K562 (cell line): ENCODE measurements around the gene MT1HL1. TPM values are rescaled to one million over a fixed set of nuclear protein-coding genes. Genes with fewer than 3 reads are reported as not detected.

Source experiments
- GTF3C2 ChIP-seq: IDR thresholded peaks from 3 replicates; pipeline ENCODE4 v1.6.1; 2011; ENCODE audit warnings: borderline replicate concordance, mild to moderate bottlenecking, moderate library complexity; ENCODE audit not compliant: insufficient read length; ENCODE audit errors: extremely low read depth
- IRF2 ChIP-seq: sonication (generic); formaldehyde crosslinking; IDR thresholded peaks from 2 replicates; pipeline ENCODE4 v1.8.1; 2022; ENCODE audit warnings: mild to moderate bottlenecking, missing genetic modification reagents
- RREB1 ChIP-seq: fragments of 250-450 bp; sonication (Bioruptor Pico); IDR thresholded peaks from 2 replicates; pipeline ENCODE4 v1.4.0; 2020
- polyA plus RNA-seq, 8 experiments: library from polyadenylated mRNA; depleted of rRNA in 4 of 8; stranded (reverse) in 5 of 8; unstranded in 3 of 8; fragments of >200 nt; fragmentation: Nextera tagmentation in 2 of 8; fragmentation: Illumina TruSeq in 1 of 8; extraction: Ambion mirVana in 2 of 8; extraction: Trizol in 1 of 8; gene quantifications; 2 replicates each; pipeline versions ENCODE4 v1.2.1 to v1.2.3, GENCODE V29; 2011 to 2014; ENCODE audit warnings: inconsistent platforms in 1 of 8, missing spikeins in 1 of 8
- total RNA-seq, 7 experiments: library from RNA; depleted of rRNA in 6 of 7; stranded (reverse); fragments of >200 nt in 6 of 7; fragmentation: Illumina TruSeq in 2 of 7; extraction: Trizol in 2 of 7; gene quantifications; 2 replicates each; pipeline versions ENCODE4 v1.2.1 to v1.2.3, GENCODE V29; 2011 to 2021; ENCODE audit warnings: low replicate concordance in 1 of 7

The MT1HL1 gene
- total and polyA plus RNA-seq, 9 of the 15 experiments (the other 6 are each of a cell fraction or from before 2014, with no cell fraction given): not detected

DNA sequence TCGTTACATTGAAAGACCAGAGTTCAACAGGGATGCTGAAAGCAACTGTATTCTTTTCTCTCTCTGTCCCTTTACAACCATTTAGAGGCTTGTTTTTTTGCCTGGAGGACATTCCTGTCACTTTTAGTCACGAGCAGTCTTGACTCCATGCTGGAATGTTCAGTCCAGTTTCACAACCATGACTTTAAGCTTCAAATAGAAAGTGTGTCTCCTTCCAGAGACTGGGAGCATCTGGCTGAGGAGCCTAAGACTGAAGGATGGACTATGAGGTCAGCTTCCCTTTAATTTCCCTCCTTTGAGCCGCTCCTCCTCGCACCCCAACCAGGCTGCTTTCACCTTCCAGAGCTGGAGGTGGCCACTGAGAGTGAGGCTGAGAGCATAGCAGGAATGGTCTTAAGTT, 27.2 kb upstream of the MT1HL1 start (continued):
- no peak for TF ChIP-seq RREB1
- TF ChIP-seq GTF3C2: no peak
- TF ChIP-seq IRF2: no peak
